Transverse colon (tissue), 4 donors: ENCODE results near the gene TMEM212. TPM values are rescaled to one million over a fixed set of nuclear protein-coding genes. Genes with fewer than 3 reads are reported as not detected.
A peak's percentile ranks its signal among the peaks of the same experiment; 100 is the strongest.

ENCODE experiments used
- DNase-seq: peaks from one replicate; pipeline ENCODE4 v3.0.0-alpha.2; 2019
- H3K27ac ChIP-seq, 4 donors: fragments of 200-600 bp; sonication (generic); 2 replicates each; pipeline ENCODE4 v1.5.1; 2016 to 2018; ENCODE audit warnings: inconsistent platforms in 4 of 4
- H3K27me3 ChIP-seq: fragments of 200-600 bp; sonication (generic); 2 replicates; pipeline ENCODE4 v1.5.1; 2017; ENCODE audit warnings: inconsistent platforms
- H3K36me3 ChIP-seq, 4 donors: fragments of 200-600 bp; sonication (generic); 2 replicates each; pipeline ENCODE4 v1.5.1; 2017 to 2019; ENCODE audit warnings: inconsistent platforms in 4 of 4
- H3K4me1 ChIP-seq, 4 donors: fragments of 200-600 bp; sonication (generic); 2 replicates each; pipeline ENCODE4 v1.5.1; 2017 to 2020; ENCODE audit warnings: inconsistent platforms in 4 of 4
- H3K4me3 ChIP-seq, 4 donors: fragments of 200-600 bp; sonication (generic); 1 replicate in 1 of 4; 2 replicates in 3 of 4; pipeline versions ENCODE4 v1.5.1 to v1.6.1; 2017 to 2019; ENCODE audit warnings: inconsistent platforms in 4 of 4
- H3K9me3 ChIP-seq, 2 donors: fragments of 200-600 bp; sonication (generic); 2 replicates each; pipeline ENCODE4 v1.5.1; 2017 to 2019; ENCODE audit warnings: inconsistent platforms in 2 of 2
- CTCF ChIP-seq, 5 experiments: fragments of 200-600 bp in 3 of 5; fragments of 450-650 bp in 2 of 5; sonication (generic) in 3 of 5; IDR thresholded peaks; 1 replicate in 2 of 5; 2 replicates in 3 of 5; pipeline ENCODE4 v1.5.1; 2016 to 2017; ENCODE audit warnings: antibody characterized with exemption in 5 of 5, inconsistent platforms in 3 of 5, mild to moderate bottlenecking in 2 of 5, moderate library complexity in 1 of 5
- EP300 ChIP-seq: sonication (generic); formaldehyde crosslinking; IDR thresholded peaks from one replicate; pipeline ENCODE4 v1.6.1; 2017; ENCODE audit warnings: antibody characterized with exemption, low read depth
- POLR2A ChIP-seq: fragments of 450-650 bp; IDR thresholded peaks from one replicate; pipeline ENCODE4 v1.6.1; 2016; ENCODE audit warnings: antibody characterized with exemption, mild to moderate bottlenecking, moderate library complexity
- POLR2AphosphoS5 ChIP-seq, 3 donors: sonication (generic); formaldehyde crosslinking; IDR thresholded peaks; one replicate each; pipeline ENCODE4 v1.6.1; 2016; ENCODE audit warnings: antibody characterized with exemption in 3 of 3
- WGBS, 2 donors: methylation state at CpG; one replicate each; pipeline ENCODE4 v1.1.5; 2018; ENCODE audit warnings: low coverage in 1 of 2; 5-methylcytosine and 5-hydroxymethylcytosine counted together
- in situ Hi-C, 4 donors: fragments of 200-750 bp; cut with MboI; loops; one replicate each; pipeline versions ENCODE4 v1.15.0 to v1.15.1; 2017; ENCODE audit warnings: low sequenced_read_pairs in 3 of 4, low pct_ligation_motif_present in 1 of 4, low pct_unique_long_range_greater_than_20kb in 1 of 4
- intact Hi-C: fragments of 100-400 bp; cut with DNase I; formaldehyde crosslinking; loops from one replicate; pipeline ENCODE4 v1.15.1; 2023; ENCODE audit warnings: low total_unique reads
- total RNA-seq, 4 donors: library from RNA; depleted of rRNA; stranded (reverse); fragments of >200 nt; gene quantifications; one replicate each; pipeline ENCODE4 v1.1.0, GENCODE V29; 2016

Gene TMEM212
- total RNA-seq, 4 donors from 2014 or later: not detected

- Histone ChIP-seq H3K36me3 (no peaks in the 10 kb centered on the region), H3K9me3 (no peaks in the 10 kb centered on the region), H3K4me3 (no peak overlapping the region), H3K27me3 (no peaks in the 10 kb centered on the region), H3K27ac (peak overlapping the region; percentile 31 to 54 (median 40)), H3K4me1 (peaks cover 0 to 29% (median 0%) of the 10 kb centered on the region in 4 donors)
- DNase-seq: no peak
- TF ChIP-seq CTCF (IDR thresholded peaks at IDR 0.05) (no peak), POLR2A (no peak), POLR2AphosphoS5 (IDR thresholded peaks at IDR 0.05) (peak in 1 of 3 donors; percentile 20)
- in situ Hi-C loops (no loop called here), intact Hi-C loops (no loop called here)
- WGBS, 2 donors: 45 to 58% methylated on average over 2 of the region's 2 CpGs
These were observed 31.1 kb downstream of the TMEM212 start for GRCh38 chr3:171874251-171874681.

DNA sequence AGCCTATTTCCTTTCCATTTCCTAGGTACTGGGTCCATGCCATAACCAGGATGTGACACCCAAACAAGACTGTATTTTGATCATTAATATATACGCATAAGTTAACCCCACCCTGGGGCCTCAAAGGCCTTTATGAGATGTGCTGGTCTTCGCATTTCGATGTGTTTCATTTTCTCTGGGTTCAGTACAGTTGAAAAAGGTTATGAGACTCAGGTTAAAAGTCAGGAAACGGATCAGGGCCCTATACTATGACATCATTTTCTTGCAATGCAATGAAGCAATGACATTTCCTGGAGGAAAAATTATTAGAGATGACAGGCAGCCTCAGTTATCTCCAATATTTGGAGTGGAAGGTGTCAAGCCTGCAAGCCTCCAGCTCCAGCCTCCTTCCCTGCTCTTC, 31.7 kb downstream of the TMEM212 start:
- H3K4me1 ChIP-seq: peaks cover 0 to 29% (median 0%) of the 10 kb centered on the region in 4 donors
- H3K27ac ChIP-seq: peak overlapping the region; percentile 31 to 54 (median 40)
- H3K36me3 ChIP-seq: no peaks in the 10 kb centered on the region
- WGBS, 2 donors: 67 to 78% methylated on average over 2 to 4 of the region's 4 CpGs
- TF ChIP-seq POLR2AphosphoS5 (IDR thresholded peaks at IDR 0.05) (no peak), EP300 (no peak), CTCF (IDR thresholded peaks at IDR 0.05) (no peak), POLR2A (no peak)
- no peak overlapping the region for H3K4me3 ChIP-seq
- intact Hi-C loops (no loop called here), in situ Hi-C loops (no loop called here)
- H3K27me3 ChIP-seq: no peaks in the 10 kb centered on the region
- no peaks in the 10 kb centered on the region for H3K9me3 ChIP-seq
- DNase-seq: no peak

DNA sequence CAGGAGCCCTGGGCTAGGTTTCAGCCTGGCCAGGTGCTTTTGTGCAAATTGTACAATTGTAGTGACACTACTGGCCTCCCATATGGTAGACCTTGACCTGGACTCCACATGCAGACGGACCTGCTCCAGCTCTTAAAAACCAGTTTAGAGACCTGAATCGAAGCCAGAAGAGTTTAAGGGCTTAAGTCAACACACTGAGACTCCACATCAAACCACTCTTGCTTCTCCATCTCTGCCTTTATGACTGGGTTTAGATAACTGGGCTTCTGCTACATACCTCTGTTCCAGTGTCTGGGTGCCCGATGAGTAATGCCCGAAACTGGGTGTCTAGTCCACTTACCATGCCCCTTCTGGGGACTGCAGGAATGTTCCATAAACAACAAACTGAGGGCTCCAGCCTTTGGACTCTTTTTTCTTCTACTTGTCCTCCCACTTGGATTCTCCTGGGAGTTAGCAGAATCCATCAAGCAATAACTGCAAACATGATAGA, 32.8 kb downstream of the TMEM212 start:
- in situ Hi-C loops: no loop called here
- H3K36me3 ChIP-seq: no peaks in the 10 kb centered on the region
- no peak overlapping the region for H3K4me3 ChIP-seq
- peaks cover 0 to 29% (median 0%) of the 10 kb centered on the region in 4 donors for H3K4me1 ChIP-seq
- no peaks in the 10 kb centered on the region for H3K9me3 ChIP-seq
- DNase-seq: no peak
- TF ChIP-seq EP300 (no peak), POLR2A (no peak), CTCF (IDR thresholded peaks at IDR 0.05) (no peak), POLR2AphosphoS5 (IDR thresholded peaks at IDR 0.05) (no peak)
- 36 to 64% methylated on average over 2 to 4 of the region's 4 CpGs for WGBS, 2 donors
- H3K27ac ChIP-seq: peak overlapping the region in 3 of 4 donors; percentile 24 to 48 (median 33)
- H3K27me3 ChIP-seq: no peaks in the 10 kb centered on the region
- intact Hi-C loops: no loop called here

DNA sequence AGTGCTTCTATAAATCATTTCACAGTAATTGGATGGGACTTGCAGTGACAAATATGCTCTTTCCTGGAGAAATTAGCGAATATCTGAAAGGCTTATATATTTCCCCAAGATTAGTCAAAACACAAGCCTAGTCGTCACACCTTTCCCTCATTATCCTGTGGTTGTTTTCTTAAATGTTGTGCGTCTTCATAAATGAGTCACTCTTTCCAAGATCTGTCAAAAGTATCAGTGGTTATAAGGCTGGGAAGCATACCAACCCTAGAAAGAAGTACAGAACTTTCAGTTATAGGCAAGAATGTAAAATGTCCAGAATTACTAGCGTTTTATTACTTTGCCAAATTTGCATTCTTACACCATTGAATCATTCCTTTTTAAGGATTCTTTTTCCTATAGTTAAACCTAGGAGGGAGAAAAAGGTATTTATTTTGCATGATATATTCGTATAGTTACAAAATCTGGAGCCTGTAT, 33.6 kb downstream of the TMEM212 start:
- no peaks in the 10 kb centered on the region for H3K36me3 ChIP-seq
- no peaks in the 10 kb centered on the region for H3K9me3 ChIP-seq
- 42 to 61% methylated on average over 5 of the region's 5 CpGs for WGBS, 2 donors
- peak overlapping the region in 2 of 4 donors; percentile 19 to 48 for H3K27ac ChIP-seq
- peaks cover 0 to 29% (median 0%) of the 10 kb centered on the region in 4 donors for H3K4me1 ChIP-seq
- DNase-seq: no peak
- in situ Hi-C loops (no loop called here), intact Hi-C loops (no loop called here)
- H3K27me3 ChIP-seq: no peaks in the 10 kb centered on the region
- TF ChIP-seq POLR2AphosphoS5 (IDR thresholded peaks at IDR 0.05) (peak in 2 of 3 donors; percentile 45 to 48), POLR2A (no peak), CTCF (IDR thresholded peaks at IDR 0.05) (no peak), EP300 (no peak)
- no peak overlapping the region for H3K4me3 ChIP-seq
